GM18951 (cell line): ENCODE measurements around the gene PAFAH1B2.

Experiments used
- POLR2A ChIP-seq: IDR thresholded peaks from 4 replicates; pipeline ENCODE4 v1.6.1; 2011; ENCODE audit warnings: mild to moderate bottlenecking; ENCODE audit not compliant: insufficient read length, insufficient read depth; ENCODE audit errors: extremely low read depth
- in situ Hi-C: fragments of 300-500 bp; cut with MboI; formaldehyde crosslinking; loops from one replicate; pipeline ENCODE4 v1.12.0; 2022; ENCODE audit warnings: low sequenced_read_pairs, mixed read lengths, inconsistent platforms; ENCODE audit not compliant: unreplicated experiment

Gene PAFAH1B2

DNA sequence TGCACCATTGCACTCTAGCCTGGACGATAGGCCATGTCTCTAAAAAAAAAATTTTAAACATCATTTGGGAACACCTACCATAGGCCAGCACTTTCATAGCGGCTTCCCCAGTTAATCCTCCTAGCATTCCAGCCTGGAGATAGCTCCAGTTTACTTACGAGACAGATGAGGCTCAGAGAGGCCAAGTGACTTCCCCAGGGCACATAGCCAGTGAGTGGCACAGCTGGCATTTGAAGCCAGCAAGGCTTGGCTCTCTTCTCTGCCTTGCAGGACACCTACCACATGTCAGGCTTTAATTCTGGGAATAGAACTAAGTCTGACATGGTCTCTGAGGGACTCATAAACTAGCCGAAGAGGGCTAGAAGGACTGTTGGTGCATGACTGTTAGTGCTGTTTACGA lies 50.2 kb downstream of the PAFAH1B2 start:
- TF ChIP-seq POLR2A = no peak
- in situ Hi-C loops = no loop called here

DNA sequence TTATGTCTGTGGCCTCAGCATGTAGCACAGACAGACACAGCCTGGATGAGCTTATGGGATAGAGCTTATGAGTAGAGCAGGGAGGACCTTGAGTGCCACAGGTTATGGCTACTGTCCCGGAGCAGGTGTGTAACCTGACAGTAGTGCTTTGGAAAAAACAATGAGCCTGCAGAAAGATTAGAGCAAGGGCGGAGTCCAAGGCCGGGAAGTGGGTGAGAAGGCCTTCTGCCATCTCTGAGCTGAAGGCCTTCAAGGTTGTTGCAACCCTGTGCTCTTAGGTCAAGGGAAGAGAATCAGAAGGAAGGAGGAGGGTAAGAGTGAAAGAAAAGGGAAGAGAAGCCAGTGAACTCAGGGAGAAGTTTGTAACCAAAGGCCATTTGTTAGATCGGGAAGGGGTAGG lies 51.2 kb downstream of the PAFAH1B2 start:
- in situ Hi-C loops = no loop called here
- TF ChIP-seq POLR2A = no peak

DNA sequence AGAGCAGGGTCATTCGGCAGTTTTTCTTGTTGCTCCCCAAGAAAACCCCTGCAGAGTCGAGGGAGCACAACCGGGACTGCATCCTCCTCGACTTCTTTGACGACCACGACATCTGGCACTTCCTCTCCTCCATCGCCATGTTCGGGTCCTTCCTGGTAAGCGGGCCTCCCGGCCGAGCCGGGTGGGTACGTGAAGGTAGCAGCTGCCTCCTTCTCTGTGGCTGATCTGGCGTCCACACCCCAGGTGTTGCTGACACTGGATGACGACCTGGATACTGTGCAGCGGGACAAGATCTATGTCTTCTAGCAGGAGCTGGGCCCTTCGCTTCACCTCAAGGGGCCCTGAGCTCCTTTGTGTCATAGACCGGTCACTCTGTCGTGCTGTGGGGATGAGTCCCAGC lies 51.7 kb downstream of the PAFAH1B2 start:
- no peak for TF ChIP-seq POLR2A
- in situ Hi-C loops = no loop called here

DNA sequence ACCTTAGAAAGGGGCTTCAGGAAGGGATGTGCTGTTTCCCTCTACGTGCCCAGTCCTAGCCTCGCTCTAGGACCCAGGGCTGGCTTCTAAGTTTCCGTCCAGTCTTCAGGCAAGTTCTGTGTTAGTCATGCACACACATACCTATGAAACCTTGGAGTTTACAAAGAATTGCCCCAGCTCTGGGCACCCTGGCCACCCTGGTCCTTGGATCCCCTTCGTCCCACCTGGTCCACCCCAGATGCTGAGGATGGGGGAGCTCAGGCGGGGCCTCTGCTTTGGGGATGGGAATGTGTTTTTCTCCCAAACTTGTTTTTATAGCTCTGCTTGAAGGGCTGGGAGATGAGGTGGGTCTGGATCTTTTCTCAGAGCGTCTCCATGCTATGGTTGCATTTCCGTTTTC lies 52.9 kb downstream of the PAFAH1B2 start:
- in situ Hi-C loops = no loop called here
- TF ChIP-seq POLR2A = no peak

DNA sequence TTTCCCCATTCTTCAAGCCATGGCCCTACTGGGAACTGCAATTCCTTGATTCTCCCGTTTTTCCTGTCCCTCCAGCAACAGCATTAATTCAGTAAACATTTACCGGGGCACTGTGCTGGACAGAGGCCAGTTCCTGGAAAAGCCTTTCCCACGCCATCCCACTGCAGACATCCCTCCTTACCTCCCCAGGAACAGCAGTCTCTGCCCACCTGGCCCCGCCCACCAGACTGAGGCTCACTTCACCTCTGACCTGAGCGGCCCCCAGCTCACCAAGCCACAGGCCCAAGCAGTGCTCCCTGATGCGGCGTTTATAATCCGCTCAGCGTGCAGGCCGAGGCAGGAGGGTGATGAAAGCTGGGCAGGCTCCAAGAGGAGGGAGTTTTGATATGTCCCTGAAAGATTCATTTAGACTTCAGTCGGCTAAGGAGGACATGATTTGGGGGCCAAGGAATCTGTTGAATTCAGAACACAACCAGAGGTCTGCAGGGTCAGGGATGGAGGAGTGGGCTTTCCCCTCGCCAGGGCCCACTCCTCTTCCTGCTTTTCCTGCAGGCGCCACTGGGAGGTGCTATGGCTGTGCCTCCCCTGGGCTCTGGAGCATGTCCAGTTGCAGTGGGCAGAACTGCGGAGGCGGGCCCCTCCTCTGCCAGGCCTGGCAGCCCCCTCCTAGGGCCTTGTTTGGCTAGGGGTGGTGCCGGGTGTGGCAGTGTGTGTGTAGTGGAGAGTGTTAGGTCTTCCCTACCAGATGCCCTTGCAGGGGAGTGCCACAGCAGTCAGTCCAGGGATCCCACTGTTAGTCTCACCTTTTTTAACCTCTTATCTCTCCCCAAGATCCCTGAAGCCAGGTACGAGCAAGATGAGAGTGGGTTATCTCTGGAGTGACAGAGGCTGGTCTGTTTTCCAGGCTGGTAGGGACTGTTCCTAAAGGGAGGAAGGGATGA lies 53.7 kb downstream of the PAFAH1B2 start:
- no peak for TF ChIP-seq POLR2A
- in situ Hi-C loops = no loop called here

GRCh38 chr11:117198613-117199012 lies 54.5 kb downstream of the PAFAH1B2 start:
- no peak for TF ChIP-seq POLR2A
- in situ Hi-C loops = no loop called here

- in situ Hi-C loops = no loop called here
- TF ChIP-seq POLR2A = no peak
Measured at GRCh38 chr11:117199053-117199915, 55.2 kb downstream of the PAFAH1B2 start, which contains the start of gene TAGLN. Gene TAGLN (plus strand): TSS chr11:117199370. CDS start chr11:117203014, 3,644 bp downstream.

DNA sequence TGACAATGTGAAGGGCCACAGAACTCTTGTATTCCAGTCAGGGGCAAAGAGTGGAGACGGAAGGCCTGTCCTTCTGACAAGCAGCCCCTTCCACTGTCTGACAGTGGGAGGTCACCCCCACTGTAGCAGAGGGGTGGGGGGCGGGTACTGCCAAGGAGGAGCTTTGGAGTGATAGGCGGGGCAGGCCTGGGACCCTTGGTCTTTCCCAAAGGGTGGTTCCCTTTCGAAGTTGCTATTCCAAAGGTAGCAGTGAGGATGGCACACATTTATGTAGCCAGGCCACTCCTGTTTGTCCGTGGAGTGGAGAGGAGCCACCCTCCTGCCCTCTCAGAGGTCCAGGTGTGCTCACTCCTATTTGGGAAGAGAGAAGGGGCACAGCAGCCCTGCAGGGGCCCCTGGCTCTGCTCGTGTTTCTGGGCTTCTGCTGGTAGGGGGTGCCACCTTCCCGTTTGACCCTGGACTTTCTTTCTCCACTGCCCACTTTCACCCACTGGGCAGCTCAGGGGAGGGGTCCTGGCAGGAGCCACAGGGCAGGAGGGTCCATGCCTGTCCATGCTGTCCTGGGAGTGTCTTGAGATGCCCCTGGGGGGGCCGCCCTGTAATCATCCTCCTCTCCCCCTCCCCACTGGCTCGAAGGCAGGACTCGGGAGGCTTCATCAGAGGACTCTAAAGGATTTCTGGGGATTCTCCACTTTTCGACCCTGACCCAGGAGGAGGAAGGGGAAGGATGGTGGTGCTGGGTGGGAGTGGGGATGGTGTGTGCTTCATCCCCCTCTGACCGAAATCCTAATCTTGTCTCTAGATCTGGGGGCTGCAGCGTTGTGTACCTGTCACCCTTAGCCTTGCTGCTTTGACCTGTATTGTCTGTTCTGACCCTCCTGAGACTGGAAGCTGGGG lies 56.1 kb downstream of the PAFAH1B2 start:
- in situ Hi-C loops = no loop called here
- no peak for TF ChIP-seq POLR2A

GRCh38 chr11:117200813-117201657 lies 56.9 kb downstream of the PAFAH1B2 start:
- in situ Hi-C loops = no loop called here
- TF ChIP-seq POLR2A = peak; percentile 20

- in situ Hi-C loops = no loop called here
- no peak for TF ChIP-seq POLR2A
Measured at GRCh38 chr11:117201658-117202305, 57.7 kb downstream of the PAFAH1B2 start.

DNA sequence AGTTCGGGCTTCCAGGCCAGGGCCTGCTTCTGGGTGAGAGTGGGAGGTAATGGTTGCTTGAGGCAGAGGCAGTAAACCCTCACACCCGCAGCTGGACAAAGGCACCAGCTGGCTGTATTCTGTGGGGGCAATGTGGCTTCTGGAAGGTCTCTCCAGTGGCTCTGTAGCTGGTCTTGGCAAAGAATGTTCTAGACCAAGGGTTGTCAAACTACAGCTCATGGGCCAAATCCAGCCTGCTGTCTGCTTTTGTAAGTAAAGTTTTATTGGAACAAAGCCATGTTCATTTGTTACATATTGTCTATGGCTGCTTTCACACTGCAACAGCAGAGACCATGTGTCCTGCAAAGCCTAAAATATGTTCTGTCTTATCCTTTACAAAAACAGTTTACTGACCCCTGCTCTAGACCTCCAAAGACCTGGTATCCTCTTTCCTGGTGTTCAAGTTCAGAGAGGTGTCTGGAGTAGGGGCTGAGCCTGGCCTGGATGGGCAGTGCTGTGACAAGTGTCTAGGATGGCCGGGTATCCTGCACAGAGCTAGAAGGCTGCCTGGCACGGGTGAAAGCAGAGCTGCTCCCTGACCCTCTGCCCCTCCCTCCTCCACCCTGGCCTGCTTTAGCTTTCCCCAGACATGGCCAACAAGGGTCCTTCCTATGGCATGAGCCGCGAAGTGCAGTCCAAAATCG lies 58.4 kb downstream of the PAFAH1B2 start:
- in situ Hi-C loops = no loop called here

More for the DNA sequence above, 58.4 kb downstream of the PAFAH1B2 start:
- no peak for TF ChIP-seq POLR2A
